HEK293 (cell line): ENCODE results near the gene GNG3.
A peak's percentile ranks its signal among the peaks of the same experiment; 100 is the strongest.

Experiments
- HOXA7 ChIP-seq: sonication (generic); formaldehyde crosslinking; IDR thresholded peaks from 2 replicates; pipeline ENCODE4 v1.8.1; 2022; ENCODE audit warnings: missing genetic modification reagents, borderline replicate concordance
- HOXC10 ChIP-seq: sonication (generic); formaldehyde crosslinking; IDR thresholded peaks from 2 replicates; pipeline ENCODE4 v1.8.1; 2023; ENCODE audit warnings: mild to moderate bottlenecking, missing genetic modification reagents
- HOXD13 ChIP-seq: sonication (generic); formaldehyde crosslinking; IDR thresholded peaks from 2 replicates; pipeline ENCODE4 v1.8.0; 2022; ENCODE audit warnings: missing genetic modification reagents, borderline replicate concordance
- IKZF3 ChIP-seq: fragments of 450-650 bp; IDR thresholded peaks from 2 replicates; pipeline ENCODE4 v1.5.0; 2018; ENCODE audit warnings: missing biosample characterization, mild to moderate bottlenecking, missing genetic modification characterization, moderate library complexity
- KLF8 ChIP-seq: fragments of 450-650 bp; formaldehyde crosslinking; IDR thresholded peaks from 2 replicates; pipeline ENCODE4 v1.5.1; 2016; ENCODE audit warnings: missing biosample characterization, missing genetic modification characterization
- KLF9 ChIP-seq: fragments of 450-650 bp; formaldehyde crosslinking; IDR thresholded peaks from 2 replicates; pipeline ENCODE4 v1.5.1; 2016; ENCODE audit warnings: missing biosample characterization, missing genetic modification characterization, low read depth
- PATZ1 ChIP-seq: fragments of 450-650 bp; formaldehyde crosslinking; IDR thresholded peaks from 2 replicates; pipeline ENCODE4 v1.5.1; 2016; ENCODE audit warnings: missing biosample characterization, missing genetic modification characterization
- PBX3 ChIP-seq: sonication (generic); formaldehyde crosslinking; IDR thresholded peaks from 2 replicates; pipeline ENCODE4 v1.8.1; 2022; ENCODE audit warnings: mild to moderate bottlenecking, moderate library complexity, missing genetic modification reagents
- PRDM2 ChIP-seq: fragments of 450-650 bp; formaldehyde crosslinking; IDR thresholded peaks from 2 replicates; pipeline ENCODE4 v1.5.1; 2016; ENCODE audit warnings: missing biosample characterization, missing genetic modification characterization, borderline replicate concordance
- SALL2 ChIP-seq: fragments of 450-650 bp; formaldehyde crosslinking; IDR thresholded peaks from 2 replicates; pipeline ENCODE4 v1.5.0; 2017; ENCODE audit warnings: missing biosample characterization, mild to moderate bottlenecking, missing genetic modification characterization, borderline replicate concordance
- TCF7L2 ChIP-seq: IDR thresholded peaks from 2 replicates; pipeline ENCODE4 v1.6.1; 2011; ENCODE audit warnings: low read depth, mild to moderate bottlenecking, inconsistent platforms, low read length, moderate library complexity, borderline replicate concordance
- TRIM28 ChIP-seq: IDR thresholded peaks from 2 replicates; pipeline ENCODE4 v1.6.1; 2011; ENCODE audit warnings: low read length, control low read depth, borderline replicate concordance
- ZBTB17 ChIP-seq: fragments of 450-650 bp; formaldehyde crosslinking; IDR thresholded peaks from 2 replicates; pipeline ENCODE4 v1.5.1; 2016; ENCODE audit warnings: missing biosample characterization, missing genetic modification characterization
- ZNF146 ChIP-seq: fragments of 450-650 bp; formaldehyde crosslinking; IDR thresholded peaks from 2 replicates; pipeline ENCODE4 v1.5.1; 2016; ENCODE audit warnings: missing biosample characterization, missing genetic modification characterization
- ZNF148 ChIP-seq: fragments of 450-650 bp; formaldehyde crosslinking; IDR thresholded peaks from 2 replicates; pipeline ENCODE4 v1.5.0; 2017; ENCODE audit warnings: missing biosample characterization, missing genetic modification characterization, borderline replicate concordance
- ZNF416 ChIP-seq: fragments of 450-650 bp; formaldehyde crosslinking; IDR thresholded peaks from 2 replicates; pipeline ENCODE4 v1.5.1; 2016; ENCODE audit warnings: missing biosample characterization, missing genetic modification characterization
- ZNF423 ChIP-seq: fragments of 450-650 bp; formaldehyde crosslinking; IDR thresholded peaks from 2 replicates; pipeline ENCODE4 v1.5.1; 2016; ENCODE audit warnings: missing biosample characterization, missing genetic modification characterization
- ZNF426 ChIP-seq: fragments of 450-650 bp; formaldehyde crosslinking; IDR thresholded peaks from 2 replicates; pipeline ENCODE4 v1.5.1; 2017; ENCODE audit warnings: missing biosample characterization, missing genetic modification characterization, mild to moderate bottlenecking, inconsistent platforms, moderate library complexity
- ZNF548 ChIP-seq: fragments of 450-650 bp; formaldehyde crosslinking; IDR thresholded peaks from 2 replicates; pipeline ENCODE4 v1.5.1; 2016; ENCODE audit warnings: missing biosample characterization, missing genetic modification characterization
- ZNF600 ChIP-seq: fragments of 450-650 bp; formaldehyde crosslinking; IDR thresholded peaks from 2 replicates; pipeline ENCODE4 v1.5.1; 2016; ENCODE audit warnings: missing biosample characterization, missing genetic modification characterization
- ZNF704 ChIP-seq: fragments of 450-650 bp; formaldehyde crosslinking; IDR thresholded peaks from 2 replicates; pipeline ENCODE4 v1.5.1; 2016; ENCODE audit warnings: missing biosample characterization, missing genetic modification characterization
- ZNF76 ChIP-seq: fragments of 450-650 bp; formaldehyde crosslinking; IDR thresholded peaks from 2 replicates; pipeline ENCODE4; 2016; ENCODE audit warnings: low read depth, missing biosample characterization, missing genetic modification characterization, borderline replicate concordance
- ZNF777 ChIP-seq: fragments of 450-650 bp; formaldehyde crosslinking; IDR thresholded peaks from 2 replicates; pipeline ENCODE4 v1.5.1; 2017; ENCODE audit warnings: missing biosample characterization, missing genetic modification characterization, borderline replicate concordance
- ZSCAN16 ChIP-seq: fragments of 450-650 bp; formaldehyde crosslinking; IDR thresholded peaks from 2 replicates; pipeline ENCODE4 v1.5.1; 2016; ENCODE audit warnings: missing biosample characterization, missing genetic modification characterization
- ZSCAN23 ChIP-seq: fragments of 450-650 bp; formaldehyde crosslinking; IDR thresholded peaks from 2 replicates; pipeline ENCODE4 v1.5.1; 2016; ENCODE audit warnings: missing biosample characterization, missing genetic modification characterization
- ZSCAN4 ChIP-seq: fragments of 450-650 bp; formaldehyde crosslinking; IDR thresholded peaks from 2 replicates; pipeline ENCODE4 v1.5.1; 2017; ENCODE audit warnings: missing biosample characterization, missing genetic modification characterization

GNG3 gene

GRCh38 chr11:62728171-62728988 lies 20.9 kb downstream of the GNG3 start, which contains the start of gene TTC9C (continued):
- TF ChIP-seq ZNF704 (tag by site-specific recombination) (no peak), ZNF426 (tag by site-specific recombination) (no peak), ZSCAN4 (no peak), PBX3 (CRISPR knock-in tag) (no peak), ZNF416 (tag by site-specific recombination) (no peak), ZSCAN23 (tag by site-specific recombination) (no peak), HOXD13 (CRISPR knock-in tag) (no peak), TRIM28 (no peak), IKZF3 (tag by site-specific recombination) (peak; percentile 71), ZNF423 (tag by site-specific recombination) (no peak), ZNF146 (tag by site-specific recombination) (no peak), ZNF76 (tag by site-specific recombination) (no peak), ZBTB17 (tag by site-specific recombination) (no peak), TCF7L2 (no peak), SALL2 (no peak), HOXA7 (no peak), ZNF548 (tag by site-specific recombination) (no peak), ZNF600 (tag by site-specific recombination) (0 out of 2 replicates have a peak, but pooled peaks have one; percentile 34), PATZ1 (peak; percentile 61; the same call in 1 of the 2 replicates), ZNF148 (tag by site-specific recombination) (no peak), PRDM2 (tag by site-specific recombination) (no peak), KLF8 (tag by site-specific recombination) (peak; percentile 44; the same call in 1 of the 2 replicates), ZNF777 (tag by site-specific recombination) (no peak), ZSCAN16 (tag by site-specific recombination) (no peak), HOXC10 (CRISPR knock-in tag) (no peak), KLF9 (tag by site-specific recombination) (peak; percentile 83)
